ENCODE results near the gene CNTN2. TPM values are rescaled to one million over a fixed set of nuclear protein-coding genes. Genes with fewer than 3 reads are reported as not detected.

The CNTN2 gene
- total and polyA plus RNA-seq, 2 donors (not counting 1 experiment from before 2014, with no cell fraction given): not detected

- Histone ChIP-seq H3K9me3 (ENCODE audit: control insufficient read depth, insufficient read depth, low read depth, low read length) (no peaks in the 10 kb centered on the region), H3K79me2 (ENCODE audit: control insufficient read depth, insufficient read depth, low read length) (no peaks in the 10 kb centered on the region), H3K4me2 (ENCODE audit: extremely low read depth, insufficient read depth, low read length) (no peak overlapping the region), H3K36me3 (ENCODE audit: control insufficient read depth, insufficient read depth, low read length) (no peaks in the 10 kb centered on the region), H3K27me3 (ENCODE audit: control insufficient read depth, insufficient read depth, low read length) (no peaks in the 10 kb centered on the region), H2AFZ (ENCODE audit: low read length) (no peak overlapping the region), H3K4me1 (ENCODE audit: control insufficient read depth, extremely low read depth, insufficient read depth, low read length) (no peaks in the 10 kb centered on the region), H4K20me1 (ENCODE audit: control insufficient read depth, extremely low read depth, insufficient read depth, low read length) (no peaks in the 10 kb centered on the region), H3K27ac (ENCODE audit: insufficient read depth, low read length) (no peak overlapping the region), H3K9ac (ENCODE audit: insufficient read depth, low read length) (no peak overlapping the region), H3K4me3 (replicated peaks in 1 of 4; ENCODE audit: control extremely low read depth in 1 of 4, insufficient read depth in 1 of 4, low read depth in 3 of 4, low read length in 4 of 4) (no peak overlapping the region)
- DNase-seq (ENCODE audit: low read depth in 2 of 2): no peak
- no peak for TF ChIP-seq CTCF (conservative IDR thresholded peaks at IDR 0.05 in 1 of 2, IDR thresholded peaks at IDR 0.05 in 1 of 2; ENCODE audit: low read depth in 1 of 2, low read length in 2 of 2)
- TF ChIP-seq EZH2 (IDR thresholded peaks at IDR 0.05; ENCODE audit: low read length, missing control alignments): no peak
Observed at GRCh38 chr1:205024679-205025078, 18.3 kb upstream of the CNTN2 start.

- Histone ChIP-seq H3K4me2 (ENCODE audit: extremely low read depth, insufficient read depth, low read length) (no peak overlapping the region), H3K27me3 (ENCODE audit: control insufficient read depth, insufficient read depth, low read length) (peaks cover 2% of the 10 kb centered on the region), H3K4me1 (ENCODE audit: control insufficient read depth, extremely low read depth, insufficient read depth, low read length) (no peaks in the 10 kb centered on the region), H3K9ac (ENCODE audit: insufficient read depth, low read length) (no peak overlapping the region), H3K4me3 (replicated peaks in 1 of 4; ENCODE audit: control extremely low read depth in 1 of 4, insufficient read depth in 1 of 4, low read depth in 3 of 4, low read length in 4 of 4) (no peak overlapping the region), H4K20me1 (ENCODE audit: control insufficient read depth, extremely low read depth, insufficient read depth, low read length) (no peaks in the 10 kb centered on the region), H3K79me2 (ENCODE audit: control insufficient read depth, insufficient read depth, low read length) (no peaks in the 10 kb centered on the region), H3K36me3 (ENCODE audit: control insufficient read depth, insufficient read depth, low read length) (no peaks in the 10 kb centered on the region), H3K9me3 (ENCODE audit: control insufficient read depth, insufficient read depth, low read depth, low read length) (no peaks in the 10 kb centered on the region), H2AFZ (ENCODE audit: low read length) (no peak overlapping the region), H3K27ac (ENCODE audit: insufficient read depth, low read length) (no peak overlapping the region)
- no peak for DNase-seq (ENCODE audit: low read depth in 2 of 2)
- TF ChIP-seq CTCF (conservative IDR thresholded peaks at IDR 0.05 in 1 of 2, IDR thresholded peaks at IDR 0.05 in 1 of 2; ENCODE audit: low read depth in 1 of 2, low read length in 2 of 2) (no peak), EZH2 (IDR thresholded peaks at IDR 0.05; ENCODE audit: low read length, missing control alignments) (no peak)
Observed at GRCh38 chr1:205025239-205025638, 17.8 kb upstream of the CNTN2 start.

GRCh38 chr1:205026181-205026580 lies 16.8 kb upstream of the CNTN2 start:
- Histone ChIP-seq H3K4me2 (ENCODE audit: extremely low read depth, insufficient read depth, low read length) (no peak overlapping the region), H3K79me2 (ENCODE audit: control insufficient read depth, insufficient read depth, low read length) (no peaks in the 10 kb centered on the region), H3K9me3 (ENCODE audit: control insufficient read depth, insufficient read depth, low read depth, low read length) (no peaks in the 10 kb centered on the region), H3K27me3 (ENCODE audit: control insufficient read depth, insufficient read depth, low read length) (peaks cover 8% of the 10 kb centered on the region), H3K27ac (ENCODE audit: insufficient read depth, low read length) (no peak overlapping the region), H2AFZ (ENCODE audit: low read length) (no peak overlapping the region), H4K20me1 (ENCODE audit: control insufficient read depth, extremely low read depth, insufficient read depth, low read length) (no peaks in the 10 kb centered on the region), H3K4me1 (ENCODE audit: control insufficient read depth, extremely low read depth, insufficient read depth, low read length) (no peaks in the 10 kb centered on the region), H3K4me3 (replicated peaks in 1 of 4; ENCODE audit: control extremely low read depth in 1 of 4, insufficient read depth in 1 of 4, low read depth in 3 of 4, low read length in 4 of 4) (no peak overlapping the region), H3K9ac (ENCODE audit: insufficient read depth, low read length) (no peak overlapping the region), H3K36me3 (ENCODE audit: control insufficient read depth, insufficient read depth, low read length) (no peaks in the 10 kb centered on the region)
- no peak for DNase-seq (ENCODE audit: low read depth in 2 of 2)
- TF ChIP-seq CTCF (conservative IDR thresholded peaks at IDR 0.05 in 1 of 2, IDR thresholded peaks at IDR 0.05 in 1 of 2; ENCODE audit: low read depth in 1 of 2, low read length in 2 of 2) (no peak), EZH2 (IDR thresholded peaks at IDR 0.05; ENCODE audit: low read length, missing control alignments) (no peak)

Data from fibroblast of lung (primary cell).